ENCODE data around the gene NGB.

Gene NGB

GRCh38 chr14:77225254-77225653 lies 45.8 kb downstream of the NGB start:
- TF ChIP-seq CTCF (conservative IDR thresholded peaks at IDR 0.05; ENCODE audit: low read depth) = no peak
- CTCF ChIA-PET = no interaction called here
- H3K27ac ChIP-seq = no peak overlapping the region
- DNase-seq (ENCODE audit: low spot score) = no peak
- POLR2A ChIA-PET (ENCODE audit: low non-redundant PET) = no interaction called here

DNA sequence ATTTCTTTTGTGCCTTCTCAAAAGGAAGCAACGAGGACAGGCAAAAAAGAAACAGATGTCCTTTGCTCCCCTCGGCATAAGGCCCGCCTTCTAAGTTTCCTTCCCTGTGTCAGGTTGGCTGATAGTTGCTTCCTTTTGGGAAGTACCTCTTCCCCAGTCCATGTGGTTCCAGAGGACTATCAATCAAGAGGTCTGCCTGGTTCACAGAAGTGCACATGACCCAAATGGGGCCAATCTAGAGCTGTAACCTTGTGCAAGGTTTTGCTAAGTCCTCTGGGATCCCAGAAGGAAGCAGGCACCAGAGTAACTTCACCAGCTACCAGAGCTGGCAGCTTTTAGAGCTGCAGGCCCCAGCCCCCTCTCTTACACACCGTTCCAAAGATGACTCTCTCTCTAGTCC lies 46.8 kb downstream of the NGB start:
- TF ChIP-seq CTCF (conservative IDR thresholded peaks at IDR 0.05; ENCODE audit: low read depth) = no peak
- H3K27ac ChIP-seq = no peak overlapping the region
- CTCF ChIA-PET = interaction anchor here (0.7 kb wide), 2 partner anchors 53 to 81 kb away, joined by 3 to 9 read pairs; no protein-coding TSS in a partner anchor
- no peak for DNase-seq (ENCODE audit: low spot score)
- POLR2A ChIA-PET (ENCODE audit: low non-redundant PET) = no interaction called here

GRCh38 chr14:77222546-77223225 lies 48.3 kb downstream of the NGB start:
- H3K27ac ChIP-seq = no peak overlapping the region
- CTCF ChIA-PET = interaction anchor here (0.6 kb wide), 1 partner anchor 71 kb away, joined by 3 read pairs; no protein-coding TSS in a partner anchor

DNA sequence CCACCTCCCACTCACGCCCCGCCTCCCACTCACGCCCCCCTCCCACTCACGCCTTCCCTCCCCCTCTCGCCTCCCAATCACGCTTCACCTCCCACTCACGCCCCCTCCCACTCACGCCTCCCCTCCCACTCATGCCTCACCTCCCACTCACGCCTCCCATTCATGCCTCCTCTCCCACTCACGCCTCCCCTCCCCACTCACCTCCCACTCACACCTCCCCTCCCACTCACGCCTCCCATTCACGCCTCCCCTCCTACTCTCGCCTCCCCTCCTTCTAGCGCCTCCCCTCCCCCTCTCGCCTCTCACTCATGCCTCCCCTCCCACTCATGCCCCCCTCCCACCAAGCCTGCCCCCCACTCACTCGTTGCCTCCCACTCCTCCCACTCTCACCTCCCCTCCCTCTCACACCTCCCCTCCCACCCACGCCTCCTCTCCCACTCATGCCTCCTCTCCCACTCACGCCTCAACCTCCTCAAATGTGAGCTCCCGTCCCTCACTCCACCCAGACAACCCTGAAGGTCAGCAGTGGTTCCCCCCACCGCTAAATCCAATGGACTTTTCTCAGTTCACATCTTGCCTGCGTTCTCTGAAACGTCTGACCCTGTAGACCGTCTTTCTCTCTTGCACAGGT lies 49.6 kb downstream of the NGB start:
- TF ChIP-seq CTCF (conservative IDR thresholded peaks at IDR 0.05; ENCODE audit: low read depth) = no peak
- ChIA-PET POLR2A (ENCODE audit: low non-redundant PET) (no interaction called here), CTCF (no interaction called here)
- DNase-seq (ENCODE audit: low spot score) = no peak
- no peak overlapping the region for H3K27ac ChIP-seq

More at GRCh38 chr14:77222546-77223225, 48.3 kb downstream of the NGB start:
- POLR2A ChIA-PET (ENCODE audit: low non-redundant PET) = no interaction called here
- TF ChIP-seq CTCF (conservative IDR thresholded peaks at IDR 0.05; ENCODE audit: low read depth) = no peak
- no peak for DNase-seq (ENCODE audit: low spot score)

- H3K27ac ChIP-seq = no peak overlapping the region
- no peak for DNase-seq (ENCODE audit: low spot score)
- CTCF ChIA-PET = no interaction called here
- POLR2A ChIA-PET (ENCODE audit: low non-redundant PET) = no interaction called here
- TF ChIP-seq CTCF (conservative IDR thresholded peaks at IDR 0.05; ENCODE audit: low read depth) = no peak
These were observed 50.6 kb downstream of the NGB start for GRCh38 chr14:77220246-77221017.

- no peak overlapping the region for H3K27ac ChIP-seq
- DNase-seq (ENCODE audit: low spot score) = no peak
- ChIA-PET POLR2A (ENCODE audit: low non-redundant PET) (no interaction called here), CTCF (no interaction called here)
- no peak for TF ChIP-seq CTCF (conservative IDR thresholded peaks at IDR 0.05; ENCODE audit: low read depth)
These were observed 51.4 kb downstream of the NGB start for GRCh38 chr14:77219591-77219990.
